Neuronal stem cell (in vitro differentiated cells): ENCODE data around the gene ANKUB1.

ENCODE experiments used
- DNase-seq: peaks from one replicate; pipeline ENCODE4 v3.0.0-alpha.2; 2013; ENCODE audit warnings: low spot score
- H2AFZ ChIP-seq: one replicate; pipeline ENCODE4 v1.6.1; 2013; ENCODE audit warnings: mild to moderate bottlenecking, low read length, inconsistent platforms
- H2AK5ac ChIP-seq: 2 replicates; pipeline ENCODE4 v1.6.1; 2013; ENCODE audit warnings: low read depth, mild to moderate bottlenecking, inconsistent platforms, low read length, moderate library complexity, mixed read lengths
- H2BK120ac ChIP-seq: 2 replicates; pipeline ENCODE4 v1.6.1; 2013; ENCODE audit warnings: low read depth, mild to moderate bottlenecking, inconsistent platforms, low read length, moderate library complexity, mixed read lengths
- H2BK12ac ChIP-seq: one replicate; pipeline ENCODE4 v1.6.1; 2013; ENCODE audit warnings: low read length, inconsistent platforms
- H2BK15ac ChIP-seq: 2 replicates; pipeline ENCODE4 v1.6.1; 2013; ENCODE audit warnings: mild to moderate bottlenecking, low read length, inconsistent platforms, mixed read lengths
- H2BK5ac ChIP-seq: one replicate; pipeline ENCODE4 v1.6.1; 2013; ENCODE audit warnings: inconsistent platforms, mild to moderate bottlenecking, low read length, moderate library complexity
- H3K14ac ChIP-seq: one replicate; pipeline ENCODE4 v1.6.1; 2013; ENCODE audit warnings: low read length, inconsistent platforms
- H3K18ac ChIP-seq: 2 replicates; pipeline ENCODE4 v1.6.1; 2013; ENCODE audit warnings: low read length, inconsistent platforms
- H3K23ac ChIP-seq: 2 replicates; pipeline ENCODE4 v1.6.1; 2013; ENCODE audit warnings: low read depth, mild to moderate bottlenecking, mixed read lengths, low read length, inconsistent platforms; ENCODE audit not compliant: poor library complexity
- H3K27ac ChIP-seq: replicated peaks from 3 replicates; pipeline ENCODE4 v1.5.1; 2013; ENCODE audit warnings: low read length, inconsistent platforms
- H3K27me3 ChIP-seq, 3 experiments: 2 replicates each; pipeline ENCODE4 v1.6.1; 2013; ENCODE audit warnings: low read length in 3 of 3, mild to moderate bottlenecking in 2 of 3, inconsistent platforms in 1 of 3, low read depth in 1 of 3, mixed read lengths in 1 of 3, moderate library complexity in 1 of 3; ENCODE audit not compliant: control insufficient read depth in 3 of 3, insufficient read depth in 3 of 3
- H3K36me3 ChIP-seq, 2 donors: replicated peaks in 1 of 2; 2 replicates each; pipeline ENCODE4 v1.6.1; 2013; ENCODE audit warnings: low read length in 2 of 2; ENCODE audit not compliant: control insufficient read depth in 2 of 2, insufficient read depth in 2 of 2
- H3K4ac ChIP-seq: 2 replicates; pipeline ENCODE4 v1.6.1; 2013; ENCODE audit warnings: inconsistent platforms, mild to moderate bottlenecking, low read length, moderate library complexity
- H3K4me1 ChIP-seq, 2 donors: 1 replicate in 1 of 2; 2 replicates in 1 of 2; pipeline ENCODE4 v1.6.1; 2013; ENCODE audit warnings: low read length in 2 of 2, low read depth in 1 of 2; ENCODE audit not compliant: control insufficient read depth in 2 of 2, insufficient read depth in 1 of 2
- H3K4me2 ChIP-seq: one replicate; pipeline ENCODE4 v1.6.1; 2013; ENCODE audit warnings: mild to moderate bottlenecking, low read length, inconsistent platforms; ENCODE audit not compliant: insufficient read depth, poor library complexity, severe bottlenecking
- H3K4me3 ChIP-seq, 2 donors: 2 replicates each; pipeline ENCODE4 v1.5.1; 2013; ENCODE audit warnings: low read length in 2 of 2, mild to moderate bottlenecking in 2 of 2, inconsistent platforms in 1 of 2, moderate library complexity in 1 of 2
- H3K79me1 ChIP-seq: one replicate; pipeline ENCODE4 v1.6.1; 2013; ENCODE audit warnings: low read depth, mild to moderate bottlenecking, inconsistent platforms, low read length, moderate library complexity
- H3K9ac ChIP-seq: one replicate; pipeline ENCODE4 v1.6.1; 2013; ENCODE audit warnings: mild to moderate bottlenecking, low read depth, low read length, inconsistent platforms; ENCODE audit not compliant: poor library complexity
- H3K9me3 ChIP-seq, 2 donors: replicated peaks in 1 of 2; 2 replicates each; pipeline versions ENCODE3 to v1.6.1; 2013; ENCODE audit warnings: low read length in 2 of 2, mild to moderate bottlenecking in 2 of 2, inconsistent platforms in 1 of 2, low read depth in 1 of 2, mixed read lengths in 1 of 2, moderate library complexity in 1 of 2; ENCODE audit not compliant: control insufficient read depth in 2 of 2, insufficient read depth in 1 of 2
- H4K8ac ChIP-seq: one replicate; pipeline ENCODE4 v1.6.1; 2013; ENCODE audit warnings: low read depth, mild to moderate bottlenecking, inconsistent platforms, low read length, moderate library complexity
- H4K91ac ChIP-seq: one replicate; pipeline ENCODE4 v1.6.1; 2013; ENCODE audit warnings: low read length, low read depth, mild to moderate bottlenecking, inconsistent platforms; ENCODE audit not compliant: poor library complexity
- WGBS, 2 donors: extraction: QIAGEN DNeasy Blood & Tissue Kit; methylation state at CpG; one replicate each; pipeline ENCODE4 v1.1.7; 2013; ENCODE audit warnings: missing lambda C conversion rate in 2 of 2, mixed read lengths in 1 of 2; ENCODE audit not compliant: insufficient read length in 2 of 2, insufficient replicate concordance in 1 of 2; ENCODE audit errors: extremely low coverage in 2 of 2; 5-methylcytosine and 5-hydroxymethylcytosine counted together

Gene ANKUB1

DNA sequence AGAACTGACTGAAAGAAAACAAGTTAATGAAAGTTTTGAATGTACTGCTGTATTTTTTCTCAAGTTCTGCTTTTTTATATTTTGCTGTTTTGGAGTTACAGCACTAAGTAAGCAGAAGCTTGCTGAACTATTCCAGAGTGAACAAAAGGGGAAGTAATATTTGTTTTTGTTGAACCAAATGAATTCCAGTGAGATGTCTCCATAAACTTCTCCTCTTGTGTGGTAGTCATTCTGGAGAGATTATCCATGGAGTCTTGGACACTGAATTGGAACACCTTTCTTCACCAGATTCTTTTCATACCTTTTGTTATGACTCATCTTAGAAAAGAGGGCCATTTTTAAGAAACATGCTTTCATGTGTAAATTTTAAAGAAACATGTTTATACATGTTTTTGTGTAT lies 8.8 kb downstream of the ANKUB1 start:
- H2BK15ac ChIP-seq, result no peak overlapping the region
- H3K79me1 ChIP-seq, result no peaks in the 10 kb centered on the region
- no peak overlapping the region for H3K4me3 ChIP-seq
- no peak overlapping the region for H3K9ac ChIP-seq
- H3K27ac ChIP-seq, result no peak overlapping the region
- no peak overlapping the region for H3K18ac ChIP-seq
- H3K4ac ChIP-seq, result no peak overlapping the region
- H2BK120ac ChIP-seq, result no peak overlapping the region
- H3K14ac ChIP-seq, result no peak overlapping the region
- no peak overlapping the region for H2BK12ac ChIP-seq
- no peak overlapping the region for H2AK5ac ChIP-seq
- DNase-seq, result no peak
- H4K91ac ChIP-seq, result no peak overlapping the region
- H3K4me2 ChIP-seq, result no peak overlapping the region
- H2BK5ac ChIP-seq, result no peak overlapping the region
- H3K9me3 ChIP-seq, result no peaks in the 10 kb centered on the region
- no peak overlapping the region for H4K8ac ChIP-seq
- peaks cover 0 to 2% of the 10 kb centered on the region in 2 donors for H3K4me1 ChIP-seq
- no peak overlapping the region for H3K23ac ChIP-seq
- H2AFZ ChIP-seq, result no peak overlapping the region
- no peaks in the 10 kb centered on the region for H3K36me3 ChIP-seq
- H3K27me3 ChIP-seq, result no peaks in the 10 kb centered on the region

- Histone ChIP-seq H3K36me3 (no peaks in the 10 kb centered on the region), H3K4ac (no peak overlapping the region), H3K27me3 (no peaks in the 10 kb centered on the region), H2BK120ac (no peak overlapping the region), H3K23ac (no peak overlapping the region), H4K91ac (no peak overlapping the region), H3K79me1 (no peaks in the 10 kb centered on the region), H3K9me3 (no peaks in the 10 kb centered on the region), H2AFZ (no peak overlapping the region), H2AK5ac (no peak overlapping the region), H3K18ac (no peak overlapping the region), H2BK5ac (no peak overlapping the region), H3K27ac (no peak overlapping the region), H3K4me3 (no peak overlapping the region), H2BK12ac (no peak overlapping the region), H3K4me2 (no peak overlapping the region), H3K9ac (no peak overlapping the region), H3K4me1 (peaks cover 0 to 2% of the 10 kb centered on the region in 2 donors), H3K14ac (no peak overlapping the region), H4K8ac (no peak overlapping the region), H2BK15ac (no peak overlapping the region)
- no peak for DNase-seq
- no CpG with 5 or more reads among the region's 3 CpGs for WGBS, 2 donors
Observed at GRCh38 chr3:149781741-149782140, 10.6 kb downstream of the ANKUB1 start.

DNA sequence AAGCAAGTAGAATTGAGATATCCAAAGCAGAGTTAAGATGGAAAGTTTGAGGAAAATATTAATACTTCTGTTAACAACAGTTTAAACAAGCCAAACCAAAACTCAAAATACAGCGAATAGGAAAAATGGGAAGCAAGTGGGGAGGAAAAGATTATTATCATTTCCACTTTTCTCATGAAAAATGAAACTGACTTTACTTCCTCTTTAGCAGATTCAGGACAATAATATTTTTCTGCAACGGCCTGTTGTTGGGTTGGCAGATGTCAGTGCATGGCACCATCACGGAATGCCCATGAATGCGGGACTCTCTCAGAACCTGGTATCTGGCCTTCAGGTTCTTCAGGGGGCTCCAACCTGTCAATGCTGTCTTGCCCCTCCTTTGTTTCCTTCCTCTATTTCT lies 11.1 kb downstream of the ANKUB1 start:
- DNase-seq, result no peak
- WGBS, 2 donors, result no CpG with 5 or more reads among the region's 4 CpGs
- H3K27me3 ChIP-seq, result no peaks in the 10 kb centered on the region

DNA sequence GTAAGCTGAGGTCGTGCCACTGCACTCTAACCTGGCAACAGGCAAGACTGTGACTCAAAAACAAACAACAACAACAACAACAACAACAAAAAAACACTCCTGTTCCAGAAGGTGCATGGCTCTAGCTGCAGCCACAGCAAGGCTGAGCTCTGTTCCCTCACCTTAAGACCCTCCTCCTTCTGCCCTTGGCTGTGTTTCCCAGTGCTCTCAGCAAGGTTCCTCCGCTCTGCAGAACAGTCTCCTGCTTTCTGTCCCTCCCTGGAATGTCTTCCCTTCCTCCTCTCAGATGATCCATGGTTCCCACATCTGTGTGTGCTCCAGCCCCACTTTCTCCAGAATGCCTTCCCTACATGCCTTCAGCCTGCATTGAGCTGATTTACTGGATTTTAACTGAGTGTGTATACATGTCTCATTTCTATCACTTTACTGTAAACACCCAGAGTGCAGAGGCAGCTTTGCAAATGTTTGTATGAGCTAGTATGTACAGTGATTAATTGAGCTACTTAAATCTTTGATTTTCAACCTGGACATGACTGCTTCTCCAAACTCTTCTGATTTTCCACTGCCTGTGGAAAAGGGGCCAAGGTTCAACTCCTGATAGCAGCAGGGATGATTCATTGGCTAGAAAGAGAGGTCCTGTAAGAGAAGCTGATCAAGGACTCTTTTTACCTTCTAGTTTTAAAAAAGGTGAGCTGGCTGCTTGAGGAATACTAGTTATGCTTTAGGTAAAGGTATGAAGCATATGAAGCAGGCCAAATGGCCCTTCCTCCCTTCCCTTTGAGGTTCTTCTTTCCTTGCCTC lies 14.7 kb downstream of the ANKUB1 start:
- no peak for DNase-seq
- Histone ChIP-seq H3K4me2 (no peak overlapping the region), H3K27ac (no peak overlapping the region), H3K4me3 (no peak overlapping the region), H2BK15ac (no peak overlapping the region), H3K4me1 (no peaks in the 10 kb centered on the region), H3K4ac (no peak overlapping the region), H2BK12ac (no peak overlapping the region), H4K91ac (no peak overlapping the region), H2AFZ (no peak overlapping the region), H3K27me3 (peaks cover 0 to 22% (median 0%) of the 10 kb centered on the region in 3 experiments), H3K9ac (peak overlapping the region; percentile 73), H3K18ac (no peak overlapping the region), H3K9me3 (no peaks in the 10 kb centered on the region), H2BK5ac (no peak overlapping the region), H3K36me3 (no peaks in the 10 kb centered on the region), H3K79me1 (no peaks in the 10 kb centered on the region), H4K8ac (no peak overlapping the region), H2AK5ac (no peak overlapping the region), H3K14ac (no peak overlapping the region), H3K23ac (peak overlapping the region; percentile 49), H2BK120ac (no peak overlapping the region)
- WGBS, 2 donors, result no CpG with 5 or more reads among the region's 2 CpGs

More for the DNA sequence above, 11.1 kb downstream of the ANKUB1 start:
- Histone ChIP-seq H3K4me3 (no peak overlapping the region), H3K14ac (no peak overlapping the region), H2BK12ac (no peak overlapping the region), H3K4ac (no peak overlapping the region), H3K9ac (no peak overlapping the region), H3K4me2 (no peak overlapping the region), H2BK5ac (no peak overlapping the region), H4K91ac (no peak overlapping the region), H2AK5ac (no peak overlapping the region), H3K79me1 (no peaks in the 10 kb centered on the region), H3K4me1 (peaks cover 0 to 2% of the 10 kb centered on the region in 2 donors), H3K9me3 (no peaks in the 10 kb centered on the region), H3K27ac (no peak overlapping the region), H3K23ac (no peak overlapping the region), H3K36me3 (no peaks in the 10 kb centered on the region), H2AFZ (no peak overlapping the region), H2BK120ac (no peak overlapping the region), H4K8ac (no peak overlapping the region), H2BK15ac (no peak overlapping the region), H3K18ac (no peak overlapping the region)
